Stimulated activated naive CD4-positive, alpha-beta T cell treated with Interleukin-2 at 50 U/mL for 16 hours (primary cell): ENCODE data around the gene TCAP.

Source experiments
- DNase-seq: peaks from one replicate; lab custom pipeline; 2025; lab: John Stamatoyannopoulos, UW

Gene TCAP

DNA sequence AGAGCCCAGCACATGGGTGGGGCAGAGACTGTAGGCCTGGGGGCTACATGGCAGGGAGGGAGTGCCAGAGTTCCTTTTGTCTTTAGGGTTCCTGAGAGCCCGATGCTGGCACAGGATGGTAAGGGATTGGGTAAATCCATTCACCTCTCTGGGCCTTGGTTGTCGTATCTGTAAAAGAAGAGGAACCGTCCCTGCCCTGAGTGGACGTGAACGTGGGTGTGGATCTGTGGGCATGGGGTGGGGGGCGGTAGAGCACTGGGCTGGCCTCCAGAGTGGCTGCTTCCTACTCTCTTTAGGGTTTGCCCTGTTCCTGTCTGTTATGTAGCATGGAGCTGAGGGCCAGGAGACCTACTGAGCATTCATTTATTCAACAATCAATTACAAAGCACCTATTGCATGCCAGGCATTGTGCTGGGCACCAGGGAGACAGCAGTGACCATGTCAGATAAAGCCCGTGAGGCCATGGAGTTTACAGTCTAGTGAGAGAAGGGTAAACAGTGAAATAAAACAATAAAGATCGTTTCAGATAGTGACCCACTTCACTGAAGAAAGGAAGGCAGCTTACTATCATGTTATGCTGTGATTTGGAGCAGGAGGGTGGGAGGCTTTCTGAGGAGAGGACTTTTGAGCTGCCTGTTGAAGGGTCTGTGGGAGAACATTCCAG lies 13.1 kb upstream of the TCAP start:
- DNase-seq = no peak

DNA sequence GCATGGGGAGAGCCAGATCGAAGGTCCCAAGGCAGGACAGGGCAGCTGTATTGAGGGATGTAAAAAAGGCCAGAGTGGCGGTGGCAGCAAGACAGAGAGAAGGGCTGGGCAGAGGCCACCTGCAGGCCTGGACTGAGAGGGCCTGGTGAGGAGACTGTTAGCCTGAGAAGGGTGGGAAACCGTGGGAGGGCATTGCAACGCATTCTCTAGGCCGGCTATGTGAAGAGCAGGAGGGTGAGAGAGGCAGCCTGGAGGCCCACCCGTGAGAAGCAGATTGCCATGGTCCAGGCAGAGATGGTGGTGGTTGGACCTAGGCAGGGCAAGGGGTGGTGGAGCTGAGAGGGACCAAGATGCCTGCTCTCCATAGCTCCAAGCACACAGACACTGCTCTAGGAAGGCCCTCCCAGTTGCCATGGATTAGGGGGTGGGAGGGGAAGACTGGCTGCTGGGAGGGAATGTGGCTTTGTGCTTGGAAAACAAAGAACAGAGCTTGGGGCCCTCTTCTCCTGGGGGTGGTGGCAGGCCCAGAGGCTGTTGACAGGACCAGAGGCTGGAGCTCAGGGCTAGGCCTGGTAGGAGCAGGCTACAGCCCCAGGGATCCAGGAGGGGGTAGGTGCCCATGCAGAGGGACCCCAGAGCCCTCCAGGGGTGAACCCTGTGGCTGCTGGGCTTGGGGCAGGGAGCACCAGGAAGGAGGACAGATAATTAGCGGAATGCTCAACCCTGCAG lies 12.4 kb upstream of the TCAP start:
- DNase-seq = no peak

DNA sequence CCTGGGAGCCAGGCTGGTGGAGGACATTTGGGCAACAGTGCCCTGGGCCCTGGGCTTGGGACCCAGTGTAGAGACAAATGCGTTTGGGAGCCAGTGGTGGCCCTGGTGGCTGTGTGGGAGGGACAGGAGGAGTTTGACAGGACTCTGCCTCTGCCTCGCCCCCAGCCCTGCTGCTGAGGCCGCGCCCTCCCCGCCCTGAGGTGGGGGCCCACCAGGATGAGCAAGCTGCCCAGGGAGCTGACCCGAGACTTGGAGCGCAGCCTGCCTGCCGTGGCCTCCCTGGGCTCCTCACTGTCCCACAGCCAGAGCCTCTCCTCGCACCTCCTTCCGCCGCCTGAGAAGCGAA lies 11.9 kb upstream of the TCAP start:
- no peak for DNase-seq

DNA sequence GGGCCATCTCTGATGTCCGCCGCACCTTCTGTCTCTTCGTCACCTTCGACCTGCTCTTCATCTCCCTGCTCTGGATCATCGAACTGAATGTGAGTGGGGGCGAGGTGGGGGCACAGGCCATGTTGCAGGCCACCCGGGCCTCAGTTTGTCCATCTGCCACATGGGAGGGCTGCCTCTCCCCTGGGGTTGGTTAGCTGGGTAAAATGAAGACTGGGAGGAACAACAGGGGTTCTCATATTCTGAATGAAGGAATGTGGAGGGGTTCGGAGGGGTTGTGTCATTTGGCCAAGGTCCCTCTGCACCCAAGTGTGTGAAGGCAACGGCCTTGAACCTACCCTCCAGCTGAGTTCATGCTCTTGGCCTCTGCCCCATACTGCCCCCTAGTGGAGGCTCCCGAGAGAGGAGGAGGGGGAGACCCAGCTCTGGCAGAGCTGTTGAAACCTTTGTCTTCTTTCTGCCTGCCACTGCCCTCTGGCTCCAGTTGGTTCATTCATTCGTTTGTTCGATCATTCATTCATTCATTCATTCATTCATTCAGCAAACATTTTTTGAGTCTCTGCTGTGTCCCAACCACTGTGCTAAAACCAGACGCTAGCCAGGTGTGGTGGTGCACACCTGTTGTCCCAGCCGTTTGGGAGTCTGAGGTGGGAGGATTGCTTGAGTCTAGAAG lies 11.4 kb upstream of the TCAP start:
- DNase-seq = peak; percentile 67

DNA sequence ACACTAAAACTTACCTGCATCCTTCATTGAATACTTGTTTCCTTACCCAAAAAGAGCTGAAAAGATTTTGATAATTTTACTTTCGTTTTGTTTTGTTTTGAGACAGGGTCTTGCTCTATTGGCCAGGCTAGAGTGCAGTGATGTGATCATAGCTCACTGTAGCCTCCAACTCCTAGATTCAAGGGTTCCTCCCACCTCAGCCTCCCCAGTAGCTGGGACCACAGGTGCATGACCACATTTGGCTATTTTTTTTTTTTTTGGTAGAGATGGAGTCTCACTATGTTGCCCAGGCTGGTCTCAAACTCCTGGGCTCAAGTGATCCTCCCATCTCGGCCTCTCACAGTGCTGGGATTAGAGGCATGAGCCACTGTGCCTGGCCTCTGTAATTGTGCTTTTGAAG lies 10.0 kb upstream of the TCAP start:
- DNase-seq = no peak

DNA sequence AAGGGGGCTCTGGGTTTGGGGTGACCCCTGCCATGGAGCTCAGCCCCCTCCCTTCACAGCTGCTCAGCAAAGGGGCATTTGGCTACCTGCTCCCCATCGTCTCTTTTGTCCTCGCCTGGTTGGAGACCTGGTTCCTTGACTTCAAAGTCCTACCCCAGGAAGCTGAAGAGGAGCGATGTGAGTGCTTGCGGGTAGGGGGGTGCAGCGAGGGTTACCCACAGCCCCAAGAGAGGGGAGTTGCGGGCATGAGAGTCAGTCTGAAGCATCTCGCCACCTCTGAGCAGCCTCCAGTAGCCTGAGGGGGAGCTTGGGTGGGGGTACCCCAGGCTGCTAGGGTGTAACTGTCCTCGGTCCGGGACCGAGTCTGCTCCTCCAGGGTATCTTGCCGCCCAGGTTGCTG lies 6.8 kb upstream of the TCAP start:
- no peak for DNase-seq

DNA sequence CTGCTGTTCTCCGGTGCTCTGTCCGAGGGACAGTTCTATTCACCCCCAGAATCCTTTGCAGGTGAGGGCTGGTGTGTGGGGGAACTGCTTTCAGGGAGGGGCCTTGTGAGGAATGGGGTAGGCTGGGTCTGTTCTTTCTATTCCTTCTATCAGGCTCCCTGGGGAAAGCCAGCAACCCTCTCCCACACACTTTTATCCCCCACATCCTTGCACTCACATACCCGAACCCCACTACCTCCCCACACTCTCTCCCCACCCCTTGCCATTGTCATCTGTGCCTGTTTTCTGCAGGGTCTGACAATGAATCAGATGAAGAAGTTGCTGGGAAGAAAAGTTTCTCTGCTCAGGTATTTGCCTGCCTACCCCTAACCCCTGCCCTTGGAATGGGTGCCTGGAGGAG lies 6.4 kb upstream of the TCAP start:
- no peak for DNase-seq

DNA sequence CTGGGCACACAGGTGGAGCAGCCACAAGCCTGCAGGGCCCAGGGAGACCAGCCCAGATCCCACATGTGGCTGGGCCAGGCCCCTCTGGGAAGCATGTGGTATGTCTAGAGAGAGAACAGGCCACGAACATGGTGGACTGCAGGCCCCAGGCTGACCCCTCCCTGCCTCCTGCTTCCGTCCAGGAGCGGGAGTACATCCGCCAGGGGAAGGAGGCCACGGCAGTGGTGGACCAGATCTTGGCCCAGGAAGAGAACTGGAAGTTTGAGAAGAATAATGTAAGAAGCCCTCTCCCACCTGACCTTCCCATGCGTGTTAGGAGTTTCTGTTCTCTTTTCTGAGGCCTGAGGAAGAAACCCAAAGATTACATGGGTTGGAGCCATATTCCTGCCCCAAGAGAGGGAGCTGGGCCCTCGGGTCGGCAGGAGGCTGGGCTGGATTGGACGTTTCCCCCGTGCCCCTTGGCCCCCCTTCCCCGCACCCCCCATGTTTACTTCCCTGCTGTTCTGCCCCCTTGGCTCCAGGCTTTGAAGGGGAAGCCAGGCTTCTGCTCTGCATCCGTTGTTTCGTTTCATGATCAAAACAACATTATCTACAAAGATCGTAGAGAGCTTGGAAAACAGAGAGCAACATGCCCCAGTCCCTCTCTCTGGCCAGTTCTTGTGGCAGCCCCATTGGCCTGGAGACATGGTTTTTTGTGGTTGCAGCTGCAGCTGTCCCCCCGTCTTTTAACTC lies 5.7 kb upstream of the TCAP start:
- no peak for DNase-seq

DNA sequence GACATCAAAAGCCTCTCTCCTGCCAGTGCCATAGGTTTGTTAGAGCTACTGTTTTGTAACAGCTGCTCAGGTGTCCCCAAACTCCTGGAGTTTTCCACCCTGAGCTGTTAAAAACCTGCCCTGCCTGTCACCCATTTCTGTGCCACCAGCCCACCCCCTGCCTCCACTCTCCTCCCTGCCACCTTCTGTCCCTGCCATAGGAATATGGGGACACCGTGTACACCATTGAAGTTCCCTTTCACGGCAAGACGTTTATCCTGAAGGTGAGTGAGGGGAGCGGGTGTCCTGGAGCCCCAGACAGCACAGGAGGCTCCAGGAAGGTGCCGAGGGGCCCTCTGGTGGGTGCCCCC lies 5.2 kb upstream of the TCAP start:
- no peak for DNase-seq

DNA sequence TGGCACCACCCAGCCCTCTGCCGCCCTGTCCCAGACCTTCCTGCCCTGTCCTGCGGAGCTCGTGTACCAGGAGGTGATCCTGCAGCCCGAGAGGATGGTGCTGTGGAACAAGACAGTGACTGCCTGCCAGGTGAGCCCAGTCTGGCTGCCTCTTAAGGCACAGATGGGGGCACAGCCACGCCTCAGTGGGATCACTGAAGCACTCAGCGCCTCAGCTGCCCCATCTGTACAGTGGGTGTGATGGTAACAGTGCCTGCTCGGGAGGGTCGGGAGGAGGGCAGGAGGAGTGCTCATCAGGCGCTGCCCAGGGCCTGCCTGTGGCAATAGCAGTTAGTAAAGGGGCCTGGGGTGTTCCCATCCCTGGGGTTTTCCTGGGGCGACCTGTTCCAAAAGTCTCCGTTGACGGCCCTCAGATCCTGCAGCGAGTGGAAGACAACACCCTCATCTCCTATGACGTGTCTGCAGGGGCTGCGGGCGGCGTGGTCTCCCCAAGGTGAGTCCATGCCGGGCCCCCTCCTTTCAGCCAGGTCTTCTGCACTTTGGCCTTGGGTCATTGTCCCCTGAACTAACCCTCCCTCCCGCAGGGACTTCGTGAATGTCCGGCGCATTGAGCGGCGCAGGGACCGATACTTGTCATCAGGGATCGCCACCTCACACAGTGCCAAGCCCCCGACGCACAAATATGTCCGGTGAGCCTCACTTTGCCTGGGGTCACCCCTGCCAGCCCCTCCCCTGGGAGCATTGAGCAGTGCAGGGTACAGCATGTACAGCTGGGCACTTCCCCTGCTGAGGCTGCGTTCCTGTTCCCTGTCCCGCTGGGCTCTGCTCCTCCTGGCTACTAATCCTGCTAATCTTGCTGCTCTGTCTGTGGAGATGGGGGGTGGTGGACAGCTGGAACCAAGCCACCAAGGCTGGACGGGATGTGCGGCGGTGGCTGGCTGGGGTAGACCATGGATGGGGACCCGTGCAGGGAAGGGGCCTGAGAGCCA lies 4.5 kb upstream of the TCAP start:
- DNase-seq = no peak

DNA sequence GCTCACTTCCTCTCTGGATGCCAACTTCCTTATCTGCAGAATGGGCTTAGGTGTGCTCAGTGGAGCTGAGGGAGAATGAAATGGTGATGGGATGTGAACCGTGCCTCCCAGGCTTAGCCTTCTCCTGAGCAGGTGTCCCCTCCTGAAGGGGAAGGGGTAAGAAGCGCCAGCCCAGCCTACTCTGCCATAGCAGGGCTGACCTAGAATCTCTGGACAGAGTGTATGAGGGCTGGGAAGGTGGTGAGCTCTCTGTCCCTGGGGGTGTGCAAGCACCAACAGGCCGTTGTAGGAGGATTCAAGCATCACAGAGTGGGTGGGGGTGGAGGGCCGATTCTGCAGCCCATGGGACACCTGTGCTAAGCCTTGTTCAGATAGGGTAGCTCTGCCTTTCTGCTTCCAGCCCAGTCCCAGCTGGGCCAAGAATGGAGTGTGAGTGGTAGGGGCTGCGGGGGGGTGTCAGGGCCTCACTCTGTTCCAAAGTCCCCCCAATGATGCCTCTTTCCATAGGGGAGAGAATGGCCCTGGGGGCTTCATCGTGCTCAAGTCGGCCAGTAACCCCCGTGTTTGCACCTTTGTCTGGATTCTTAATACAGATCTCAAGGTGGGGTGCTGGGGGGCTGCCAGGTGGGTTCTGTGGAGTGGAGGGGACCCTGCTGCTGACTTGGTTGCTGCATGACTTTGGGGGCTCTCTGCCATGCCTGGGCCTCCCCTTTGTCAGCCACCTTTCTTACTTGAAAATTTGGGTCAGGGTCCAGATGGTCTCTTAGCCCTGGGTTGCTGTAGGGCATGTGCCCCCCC lies 3.2 kb upstream of the TCAP start:
- no peak for DNase-seq

DNA sequence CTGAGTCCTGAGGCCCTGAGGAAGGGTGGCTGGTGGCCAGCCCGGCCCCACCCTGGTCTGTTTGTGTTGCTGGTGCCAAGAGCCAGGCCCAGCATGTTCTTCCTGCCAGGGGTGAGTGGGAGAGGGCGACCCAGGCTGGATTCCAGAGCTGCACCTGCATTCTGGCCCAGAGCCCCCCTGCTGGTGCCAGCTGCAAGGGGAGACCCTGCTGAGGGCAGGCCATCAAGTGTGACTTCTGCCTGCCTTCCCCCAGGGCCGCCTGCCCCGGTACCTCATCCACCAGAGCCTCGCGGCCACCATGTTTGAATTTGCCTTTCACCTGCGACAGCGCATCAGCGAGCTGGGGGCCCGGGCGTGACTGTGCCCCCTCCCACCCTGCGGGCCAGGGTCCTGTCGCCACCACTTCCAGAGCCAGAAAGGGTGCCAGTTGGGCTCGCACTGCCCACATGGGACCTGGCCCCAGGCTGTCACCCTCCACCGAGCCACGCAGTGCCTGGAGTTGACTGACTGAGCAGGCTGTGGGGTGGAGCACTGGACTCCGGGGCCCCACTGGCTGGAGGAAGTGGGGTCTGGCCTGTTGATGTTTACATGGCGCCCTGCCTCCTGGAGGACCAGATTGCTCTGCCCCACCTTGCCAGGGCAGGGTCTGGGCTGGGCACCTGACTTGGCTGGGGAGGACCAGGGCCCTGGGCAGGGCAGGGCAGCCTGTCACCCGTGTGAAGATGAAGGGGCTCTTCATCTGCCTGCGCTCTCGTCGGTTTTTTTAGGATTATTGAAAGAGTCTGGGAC lies 2.4 kb upstream of the TCAP start:
- DNase-seq = no peak

DNA sequence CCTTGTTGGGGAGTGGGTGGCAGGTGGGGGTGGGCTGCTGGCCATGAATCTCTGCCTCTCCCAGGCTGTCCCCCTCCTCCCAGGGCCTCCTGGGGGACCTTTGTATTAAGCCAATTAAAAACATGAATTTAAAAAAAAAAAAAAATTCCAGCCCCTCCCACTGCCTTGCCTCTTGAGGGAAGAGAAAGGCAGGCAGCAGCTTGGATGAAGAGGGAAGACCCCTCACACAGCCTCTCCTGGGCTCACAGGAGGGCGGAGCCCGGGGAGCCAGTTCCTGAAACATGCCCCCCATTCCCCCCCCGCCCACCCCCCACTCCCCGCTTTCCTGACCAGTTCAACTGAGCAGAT lies 1.8 kb upstream of the TCAP start:
- DNase-seq = no peak

DNA sequence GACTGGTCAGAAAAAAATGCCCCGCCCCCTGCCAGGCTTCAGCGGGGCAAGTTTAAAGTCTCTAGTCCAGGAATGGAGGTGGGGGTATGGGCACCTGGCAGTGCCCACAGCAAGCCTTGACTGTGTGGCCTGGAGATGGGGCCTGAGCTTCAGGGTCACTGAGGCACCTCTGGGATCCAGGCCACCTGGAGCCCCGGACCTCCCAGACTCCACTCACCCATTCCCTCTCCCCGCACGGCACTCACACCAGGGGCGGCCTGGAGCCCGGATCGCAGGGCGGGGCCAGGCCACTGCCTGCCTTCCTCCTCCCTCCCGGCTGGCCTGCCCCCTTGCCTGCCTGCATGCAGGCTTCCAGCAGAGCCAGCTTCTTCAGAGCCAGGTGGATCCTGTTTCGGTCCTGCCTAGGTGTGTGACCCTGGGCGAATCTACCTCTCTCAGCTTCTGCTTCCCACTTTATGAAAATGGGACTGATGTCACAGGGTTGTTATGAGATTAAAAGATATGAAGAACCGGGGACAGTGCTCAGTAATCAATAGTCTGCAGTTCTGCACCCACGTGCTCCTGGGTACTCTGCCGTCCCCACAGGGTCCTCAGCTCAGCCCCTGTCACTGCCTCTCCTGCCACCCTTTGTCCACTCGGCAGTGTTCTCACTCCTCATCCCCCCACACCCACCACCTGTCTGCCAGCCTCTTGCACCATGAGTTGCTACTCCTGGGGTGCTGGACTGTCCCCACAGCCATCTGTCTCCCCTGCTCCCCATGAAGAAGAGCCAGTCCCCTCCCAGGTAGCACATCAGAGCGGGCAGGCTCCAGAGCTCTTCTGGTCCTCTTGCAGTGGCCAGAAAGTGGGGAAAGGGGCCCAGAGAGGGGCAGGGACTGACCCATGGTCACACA lies 1.2 kb upstream of the TCAP start:
- no peak for DNase-seq

DNA sequence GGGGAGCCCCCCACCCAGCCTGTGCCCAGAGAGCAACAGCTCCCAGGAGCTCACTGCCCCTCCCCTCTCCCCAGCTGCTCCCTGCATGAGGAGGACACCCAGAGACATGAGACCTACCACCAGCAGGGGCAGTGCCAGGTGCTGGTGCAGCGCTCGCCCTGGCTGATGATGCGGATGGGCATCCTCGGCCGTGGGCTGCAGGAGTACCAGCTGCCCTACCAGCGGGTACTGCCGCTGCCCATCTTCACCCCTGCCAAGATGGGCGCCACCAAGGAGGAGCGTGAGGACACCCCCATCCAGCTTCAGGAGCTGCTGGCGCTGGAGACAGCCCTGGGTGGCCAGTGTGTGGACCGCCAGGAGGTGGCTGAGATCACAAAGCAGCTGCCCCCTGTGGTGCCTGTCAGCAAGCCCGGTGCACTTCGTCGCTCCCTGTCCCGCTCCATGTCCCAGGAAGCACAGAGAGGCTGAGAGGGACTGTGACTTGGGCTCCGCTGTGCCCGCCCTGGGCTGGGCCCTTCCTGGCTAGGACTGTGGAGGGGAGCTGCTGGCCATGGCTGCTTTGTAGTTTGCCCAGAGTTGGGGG lies 584 bp downstream of the TCAP start:
- no peak for DNase-seq

DNA sequence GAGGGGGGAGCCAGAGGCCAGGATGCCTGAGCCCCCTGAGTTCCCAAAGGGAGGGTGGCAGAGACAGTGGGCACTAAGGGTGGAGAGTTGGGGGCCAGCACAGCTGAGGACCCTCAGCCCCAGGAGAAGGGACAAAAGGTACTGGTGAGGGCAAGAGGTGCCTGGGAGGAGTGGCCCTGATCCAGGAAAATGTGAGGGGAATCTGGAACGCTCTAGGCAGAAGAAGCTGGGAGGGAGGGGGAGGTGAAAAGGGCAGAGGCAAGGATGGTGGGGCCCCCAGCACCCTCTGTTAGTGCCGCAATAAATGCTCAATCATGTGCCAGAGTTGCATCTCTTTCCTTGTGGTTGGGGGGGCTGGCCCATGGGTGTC lies 1.1 kb downstream of the TCAP start:
- DNase-seq = no peak

DNA sequence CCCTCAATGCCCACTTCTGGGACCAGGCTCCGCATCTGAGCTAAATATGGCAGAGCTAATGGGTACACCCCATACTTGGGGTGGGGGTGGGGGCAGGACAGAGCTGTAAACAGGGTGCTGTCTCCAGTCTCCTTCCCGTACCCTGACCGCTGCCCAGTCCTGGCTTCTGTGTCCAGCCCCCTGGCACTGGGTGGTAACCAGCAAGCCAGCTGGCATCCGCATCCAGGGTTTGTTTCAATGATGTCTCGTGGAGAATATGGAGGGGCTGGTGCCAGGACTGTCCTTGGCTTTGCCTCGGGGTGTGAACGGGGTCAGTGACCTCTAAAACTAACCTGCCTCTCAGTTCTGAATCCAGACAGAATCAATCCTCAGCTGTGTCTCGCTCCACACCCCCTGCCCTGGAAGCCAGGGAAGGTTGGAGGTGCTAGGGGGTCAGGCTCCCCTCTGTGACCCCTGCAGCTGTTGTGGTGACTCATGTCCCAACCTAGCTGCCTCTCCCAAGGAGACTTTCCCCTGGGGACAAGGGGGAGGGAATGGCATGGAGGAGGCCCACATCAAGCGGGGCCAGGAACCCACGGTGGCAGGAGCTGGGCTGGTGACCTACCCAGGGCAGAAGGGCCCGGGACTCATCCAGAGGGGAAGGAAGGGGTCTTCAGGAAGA lies 1.6 kb downstream of the TCAP start:
- no peak for DNase-seq

DNA sequence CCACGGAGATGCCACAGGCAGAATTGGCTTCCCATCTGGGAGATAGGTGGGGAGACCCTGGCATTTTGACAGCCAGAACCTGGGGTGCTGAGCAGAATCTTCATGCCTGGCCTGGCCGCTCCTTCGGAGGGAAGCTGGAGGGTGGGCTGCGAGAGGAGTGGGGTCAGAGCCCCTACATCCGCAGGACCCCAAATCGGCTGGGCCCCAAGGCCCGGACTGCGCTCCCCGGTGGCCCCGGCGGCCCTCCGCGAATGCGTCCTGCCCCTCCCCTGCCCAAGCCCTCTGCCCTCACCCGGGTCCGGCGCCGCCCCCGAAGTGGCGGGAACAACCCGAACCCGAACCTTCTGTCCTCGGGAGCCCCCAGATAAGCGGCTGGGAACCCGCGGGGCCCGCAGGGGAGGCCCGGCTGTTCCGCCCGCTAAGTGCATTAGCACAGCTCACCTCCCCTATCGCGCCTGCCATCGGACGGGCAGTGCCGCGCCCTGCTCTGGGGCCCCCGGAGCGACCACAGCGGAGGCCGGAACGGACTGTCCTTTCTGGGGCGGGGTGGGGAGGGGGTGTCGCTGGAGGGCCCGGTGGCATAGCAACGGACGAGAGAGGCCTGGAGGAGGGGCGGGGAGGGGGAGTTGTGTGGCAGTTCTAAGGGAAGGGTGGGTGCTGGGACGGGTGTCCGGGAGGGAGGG lies 2.3 kb downstream of the TCAP start:
- peak; percentile 7 for DNase-seq
